GM19351 (cell line): ENCODE data around the gene TOP3A.

Experiments
- ATAC-seq: cut with Tn5 transposase; IDR thresholded peaks from one replicate; pipeline ENCODE4 v1.9.1; 2021; ENCODE audit warnings: mild to moderate bottlenecking, moderate library complexity; ENCODE audit not compliant: unreplicated experiment

The TOP3A gene

DNA sequence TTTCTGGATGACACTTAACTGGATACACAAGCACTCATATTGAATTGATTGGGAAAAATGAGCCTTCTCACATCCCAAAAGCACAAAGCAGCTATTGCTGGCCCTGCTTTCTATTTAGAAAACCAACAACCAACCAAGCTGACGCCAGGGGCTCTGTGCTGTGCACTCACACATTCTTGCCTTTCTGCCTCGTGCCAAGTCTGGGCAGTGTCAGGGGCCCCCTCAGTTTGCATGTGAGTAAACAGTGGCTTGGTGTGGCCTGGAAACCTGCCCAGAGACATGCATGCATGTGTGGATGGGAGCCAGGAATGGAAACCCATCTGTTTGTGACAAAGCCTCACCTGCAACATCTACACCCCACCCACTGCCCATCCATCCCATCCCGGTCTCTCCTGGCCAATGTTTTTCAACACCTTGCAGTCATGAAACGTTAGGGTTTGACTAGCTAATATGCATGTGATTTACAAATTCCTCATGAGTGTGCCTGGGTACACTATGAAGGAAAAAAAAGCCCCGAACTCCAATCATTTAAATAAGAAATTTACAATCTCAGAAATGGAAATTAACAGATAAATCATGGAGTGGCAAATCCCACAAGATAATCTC is 33.9 kb downstream of the TOP3A start:
- ATAC-seq = no peak

DNA sequence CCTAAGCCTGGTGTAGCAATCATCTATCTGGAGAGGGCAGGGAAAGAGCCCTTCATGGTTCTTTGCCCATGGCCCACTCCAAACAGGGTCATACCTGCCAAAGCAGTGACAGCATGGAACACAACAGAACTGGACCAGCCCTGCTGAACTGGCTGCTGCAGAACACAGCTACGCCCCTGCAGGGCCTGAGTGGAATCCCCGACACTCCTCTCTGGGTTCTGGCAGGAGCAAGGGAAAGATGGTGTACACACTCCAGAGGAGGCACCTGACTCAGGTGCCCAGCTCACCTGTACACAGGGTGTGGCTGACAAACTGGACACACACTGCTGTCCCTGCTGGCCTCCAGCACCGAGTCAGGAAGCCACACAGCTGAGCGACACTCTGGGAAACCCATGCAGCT is 34.5 kb downstream of the TOP3A start:
- ATAC-seq = no peak

DNA sequence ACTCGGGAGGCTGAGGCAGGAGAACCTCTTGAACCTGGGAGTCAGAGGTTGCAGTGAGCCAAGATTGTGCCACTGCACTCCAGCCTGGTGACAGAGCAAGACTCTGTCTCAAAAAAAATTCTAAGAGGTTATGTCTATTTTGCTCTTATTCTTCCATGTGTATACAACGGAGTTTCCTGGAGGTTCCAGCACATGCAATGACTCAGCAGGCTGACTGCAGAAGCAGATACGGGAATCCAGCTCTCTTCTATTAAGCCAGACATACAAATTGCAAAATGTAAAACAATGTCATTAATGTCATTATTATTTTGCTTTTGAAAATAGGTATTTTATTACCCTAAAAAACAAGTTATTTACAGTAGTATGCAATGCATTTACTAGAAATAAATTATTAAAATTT is 35.9 kb downstream of the TOP3A start:
- ATAC-seq = no peak

DNA sequence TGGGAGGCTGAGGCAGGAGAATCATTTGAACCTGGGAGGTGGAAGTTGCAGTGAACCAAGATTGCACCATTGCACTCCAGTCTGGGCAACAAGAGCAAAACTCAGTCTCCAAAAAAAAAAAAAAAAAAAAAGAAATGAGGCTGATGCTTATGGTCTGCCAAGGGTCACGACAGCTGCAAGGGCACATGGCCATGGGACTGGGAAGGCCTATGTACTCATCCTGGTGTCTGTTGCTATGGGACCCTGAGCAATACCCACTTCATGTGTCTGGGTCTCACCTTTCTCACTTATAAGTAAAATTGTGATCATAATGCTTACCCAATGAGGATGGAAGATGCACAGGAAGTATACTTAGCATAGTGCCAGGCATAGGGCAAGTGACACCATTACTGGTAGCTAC is 37.7 kb downstream of the TOP3A start:
- no peak for ATAC-seq

DNA sequence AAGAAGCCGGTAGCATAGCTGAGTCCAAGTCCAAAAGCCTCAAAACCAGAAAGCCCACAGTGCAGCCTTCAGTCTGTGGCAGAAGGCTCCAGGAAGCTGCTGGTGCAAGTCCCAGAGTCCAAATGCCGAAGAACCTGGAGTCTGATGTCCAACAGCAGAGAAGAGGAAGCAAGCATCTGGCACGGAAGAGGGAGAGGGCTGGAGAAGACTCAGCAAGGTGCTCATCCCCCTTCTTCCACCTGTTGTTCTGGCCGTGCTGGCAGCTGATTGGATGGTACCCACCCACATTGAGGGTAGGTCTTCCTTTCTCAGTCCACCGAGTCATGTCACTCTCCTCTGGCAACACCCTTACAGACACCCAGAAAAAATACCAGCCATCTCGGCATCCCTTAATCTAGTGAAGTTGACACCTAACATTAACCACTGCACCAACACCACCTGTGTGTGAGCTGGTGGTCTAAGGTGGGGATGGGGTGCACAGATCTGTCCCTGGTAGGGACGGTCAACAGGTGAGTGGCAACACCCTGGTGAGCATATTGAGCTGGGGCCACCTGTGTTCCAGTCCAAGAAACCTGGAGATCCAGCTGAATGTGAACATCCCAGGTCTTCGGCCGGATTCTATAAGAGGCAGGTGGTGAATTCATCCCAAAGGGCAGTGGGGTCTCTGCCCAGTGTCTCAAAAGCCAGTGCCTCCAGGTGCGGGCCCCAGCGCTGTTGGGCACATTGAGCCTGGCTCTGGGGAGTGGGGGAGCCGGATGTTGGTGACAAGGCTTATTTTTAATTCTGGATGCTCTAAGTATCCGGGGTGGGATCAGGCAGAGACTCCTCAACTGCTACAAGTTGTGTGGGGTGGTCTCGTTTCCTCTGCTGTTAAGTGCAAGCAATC is 44.5 kb downstream of the TOP3A start:
- ATAC-seq = no peak

DNA sequence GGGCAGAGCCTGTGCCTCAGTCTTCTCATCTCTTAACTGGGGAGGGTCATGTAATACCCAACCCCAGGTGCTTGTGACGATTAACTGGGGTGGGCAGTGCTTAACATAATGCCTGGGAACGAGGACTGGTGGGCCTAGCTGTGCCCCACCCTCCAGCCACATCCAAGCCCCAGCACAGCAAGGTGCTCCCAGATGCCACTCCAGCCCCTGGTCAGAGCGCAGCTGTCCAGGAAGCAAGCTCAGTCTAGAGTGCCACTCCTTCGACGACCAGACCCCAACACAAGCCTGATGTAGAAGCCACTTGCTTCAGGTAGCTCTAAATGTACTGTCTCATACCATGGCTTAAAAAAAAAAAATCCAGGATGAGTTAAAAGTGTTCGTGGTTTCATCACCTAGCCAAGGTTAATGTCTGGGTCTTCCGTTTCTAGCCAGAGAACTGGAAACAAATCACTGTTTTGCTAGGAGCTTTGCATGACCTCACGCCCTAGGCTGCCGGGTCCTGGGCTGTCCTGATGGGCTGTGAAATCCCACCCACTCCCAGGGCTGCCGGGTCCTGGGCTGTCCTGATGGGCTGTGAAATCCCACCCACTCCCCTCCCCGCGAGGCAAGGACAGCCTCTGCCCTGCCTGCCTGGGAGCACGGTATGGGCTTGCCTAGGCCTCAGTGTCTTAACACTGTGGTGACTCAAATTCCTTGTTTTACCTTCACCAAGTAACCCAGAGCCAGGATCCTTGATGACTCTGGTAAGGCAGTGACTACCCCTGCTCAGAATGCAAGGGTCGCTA is 46.7 kb downstream of the TOP3A start:
- ATAC-seq = no peak

DNA sequence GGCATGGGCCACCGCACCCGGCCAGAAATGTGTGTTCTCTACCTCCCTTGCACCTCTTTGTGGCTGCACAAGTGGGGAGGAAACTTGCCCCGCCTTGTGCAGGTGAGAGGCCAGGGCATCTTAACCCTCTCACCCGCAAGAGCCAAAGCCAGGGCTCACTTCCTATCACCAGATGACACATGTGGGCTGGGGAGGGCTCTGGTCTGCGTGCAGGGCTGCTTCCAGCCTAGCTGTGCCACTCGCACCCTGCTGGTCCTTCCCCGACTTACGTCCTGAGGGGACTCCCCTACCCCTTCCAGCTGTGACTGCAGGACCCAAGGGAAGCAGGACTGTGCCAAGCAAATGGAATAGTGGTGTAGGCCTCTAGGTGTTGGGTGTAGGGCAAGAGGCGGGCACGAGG is 47.4 kb downstream of the TOP3A start:
- ATAC-seq = no peak

DNA sequence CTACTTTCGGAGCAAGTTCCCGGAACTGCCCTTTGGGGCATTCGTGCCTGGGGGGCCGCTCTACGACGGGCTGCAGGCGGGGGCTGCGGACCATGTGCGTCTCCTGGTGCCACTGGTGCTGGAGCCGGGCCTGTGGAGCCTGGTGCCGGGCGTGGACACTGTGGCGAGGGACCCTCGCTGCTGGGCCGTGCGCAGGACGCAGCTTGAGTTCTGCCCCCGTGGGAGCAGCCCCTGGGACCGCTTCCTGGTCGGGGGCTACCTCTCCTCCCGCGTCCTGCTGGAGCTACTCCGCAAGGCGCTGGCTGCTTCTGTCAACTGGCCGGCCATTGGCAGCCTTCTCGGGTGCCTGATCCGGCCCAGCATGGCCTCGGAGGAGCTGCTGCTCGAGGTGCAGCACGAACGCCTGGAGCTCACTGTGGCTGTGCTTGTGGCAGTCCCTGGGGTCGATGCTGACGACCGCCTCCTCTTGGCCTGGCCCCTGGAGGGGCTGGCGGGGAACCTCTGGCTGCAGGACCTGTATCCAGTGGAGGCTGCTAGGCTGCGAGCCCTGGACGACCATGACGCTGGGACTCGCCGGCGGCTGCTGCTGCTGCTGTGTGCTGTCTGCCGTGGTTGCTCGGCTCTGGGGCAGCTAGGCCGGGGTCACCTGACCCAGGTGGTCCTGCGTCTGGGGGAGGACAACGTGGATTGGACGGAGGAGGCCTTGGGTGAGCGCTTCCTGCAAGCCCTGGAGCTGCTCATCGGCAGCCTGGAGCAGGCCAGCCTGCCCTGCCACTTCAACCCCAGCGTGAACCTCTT is 50.7 kb downstream of the TOP3A start:
- ATAC-seq = no peak

DNA sequence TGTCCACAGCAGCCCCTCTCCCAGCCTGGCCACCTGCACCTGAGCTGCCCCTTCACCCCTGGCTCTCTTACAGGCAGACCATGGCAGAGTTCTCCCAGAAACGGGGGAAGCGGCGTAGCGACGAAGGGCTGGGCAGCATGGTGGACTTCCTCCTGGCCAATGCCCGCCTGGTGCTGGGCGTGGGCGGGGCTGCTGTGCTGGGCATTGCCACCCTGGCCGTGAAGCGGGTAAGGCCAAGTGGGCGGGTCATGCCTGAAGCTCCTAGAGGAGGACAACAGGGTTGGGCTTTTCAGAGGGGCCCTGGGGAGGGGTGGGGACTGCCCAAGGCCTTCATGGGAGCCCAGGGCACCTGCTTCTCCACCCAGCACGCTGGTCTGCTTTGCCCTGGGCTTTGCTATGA is 52.2 kb downstream of the TOP3A start:
- ATAC-seq = no peak

DNA sequence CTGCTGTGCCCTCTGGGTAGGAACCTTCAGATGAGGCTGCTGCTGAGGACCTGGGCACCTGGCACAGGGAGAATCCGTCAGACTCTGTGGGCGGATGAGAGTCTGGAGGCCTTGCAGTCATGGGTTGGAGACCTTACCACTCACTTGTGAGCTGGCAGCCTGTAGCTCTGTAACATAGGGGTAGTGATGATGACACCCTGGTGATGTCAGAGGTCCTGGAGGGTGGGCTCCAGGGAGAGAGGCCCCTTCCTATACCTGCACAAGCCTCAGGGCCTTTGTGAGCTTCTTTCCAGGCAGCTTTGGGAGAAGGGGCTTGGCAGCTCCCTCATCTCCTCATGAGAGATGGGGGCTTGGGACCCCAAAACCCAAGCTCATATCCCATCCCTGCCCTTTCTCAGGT is 52.7 kb downstream of the TOP3A start:
- ATAC-seq = no peak

DNA sequence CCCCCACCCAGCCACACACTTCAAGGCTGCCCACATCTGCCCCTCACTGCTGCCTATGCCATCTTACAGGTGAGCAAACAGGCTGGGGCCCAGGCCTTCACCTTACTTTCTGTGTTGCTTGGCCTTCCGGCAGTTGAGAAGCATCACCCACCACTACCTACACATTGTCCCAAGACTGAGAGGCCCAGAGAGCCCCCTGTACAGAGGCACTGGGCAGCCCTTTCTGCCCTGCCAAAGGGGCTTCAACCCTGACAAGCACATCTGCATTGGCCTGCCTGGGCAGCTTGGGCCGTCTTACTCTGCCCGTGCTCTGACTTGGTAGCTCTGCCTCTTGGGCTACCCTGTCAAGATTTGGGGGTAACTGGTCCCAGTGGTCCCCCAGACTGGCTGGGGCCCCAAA is 53.1 kb downstream of the TOP3A start:
- ATAC-seq = no peak

DNA sequence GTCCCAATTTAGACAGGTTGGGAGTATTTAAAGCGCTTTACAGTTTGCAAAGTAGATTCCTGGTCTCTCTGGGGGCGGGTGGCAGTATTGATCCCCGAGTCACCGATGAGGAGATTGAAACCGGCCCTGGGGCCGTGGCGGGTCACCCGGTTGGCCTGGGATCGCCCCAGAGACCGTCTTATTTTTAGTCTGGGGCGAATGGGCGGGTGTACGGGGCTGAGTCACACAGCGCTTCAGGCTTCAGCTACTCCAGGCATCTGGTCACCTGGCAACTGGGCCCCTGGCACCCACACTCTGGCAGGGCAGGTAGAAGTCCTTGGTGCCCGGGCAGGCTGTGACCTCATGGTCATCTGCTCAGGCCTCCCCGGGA is 53.7 kb downstream of the TOP3A start:
- no peak for ATAC-seq

DNA sequence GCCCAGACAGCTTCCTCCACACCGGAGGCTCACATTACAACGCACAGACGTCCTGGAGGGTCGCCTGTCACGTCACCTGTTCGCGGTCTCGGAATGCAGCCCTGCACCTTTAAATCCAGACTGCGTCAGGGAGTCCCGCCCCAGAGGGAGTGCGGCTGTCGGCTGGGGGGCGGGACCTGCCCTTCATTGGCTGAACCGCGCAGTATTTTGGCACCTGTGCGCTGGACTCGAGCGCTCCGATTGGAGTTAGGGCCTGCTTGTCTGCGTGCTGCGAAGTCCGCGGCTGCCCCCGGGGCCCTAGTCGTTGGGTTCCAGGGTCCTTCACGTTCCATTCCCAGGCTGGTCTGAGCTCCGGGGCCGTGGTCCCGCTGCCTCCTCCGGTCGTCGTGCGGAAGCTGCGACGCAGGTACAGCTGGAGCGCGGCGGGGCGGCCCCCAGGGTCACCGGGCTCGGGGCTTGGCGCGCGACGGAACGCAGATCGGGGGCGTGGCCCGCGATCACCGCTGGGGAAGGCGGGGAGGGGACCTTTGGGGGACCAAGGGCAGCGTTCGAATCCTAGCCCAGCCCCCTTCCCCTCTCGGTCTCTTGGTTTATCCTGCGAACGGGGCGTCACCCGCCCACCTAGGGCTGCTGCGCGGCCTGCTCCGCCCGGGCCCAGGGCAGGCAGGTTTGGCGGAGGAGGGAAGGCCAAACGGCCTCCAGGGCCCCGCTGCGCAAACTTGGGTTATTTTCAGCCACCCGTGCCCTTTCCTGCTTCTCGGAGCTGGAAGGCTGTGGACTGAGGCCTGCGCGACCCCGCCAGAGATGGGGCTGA is 54.3 kb downstream of the TOP3A start, which contains the start of gene MIEF2:
MIEF2 (plus strand) TSS at position 331 of the 814 bp plus-strand sequence. CDS start 2,059 bp downstream, outside the sequence.
- peak; percentile 83 for ATAC-seq

DNA sequence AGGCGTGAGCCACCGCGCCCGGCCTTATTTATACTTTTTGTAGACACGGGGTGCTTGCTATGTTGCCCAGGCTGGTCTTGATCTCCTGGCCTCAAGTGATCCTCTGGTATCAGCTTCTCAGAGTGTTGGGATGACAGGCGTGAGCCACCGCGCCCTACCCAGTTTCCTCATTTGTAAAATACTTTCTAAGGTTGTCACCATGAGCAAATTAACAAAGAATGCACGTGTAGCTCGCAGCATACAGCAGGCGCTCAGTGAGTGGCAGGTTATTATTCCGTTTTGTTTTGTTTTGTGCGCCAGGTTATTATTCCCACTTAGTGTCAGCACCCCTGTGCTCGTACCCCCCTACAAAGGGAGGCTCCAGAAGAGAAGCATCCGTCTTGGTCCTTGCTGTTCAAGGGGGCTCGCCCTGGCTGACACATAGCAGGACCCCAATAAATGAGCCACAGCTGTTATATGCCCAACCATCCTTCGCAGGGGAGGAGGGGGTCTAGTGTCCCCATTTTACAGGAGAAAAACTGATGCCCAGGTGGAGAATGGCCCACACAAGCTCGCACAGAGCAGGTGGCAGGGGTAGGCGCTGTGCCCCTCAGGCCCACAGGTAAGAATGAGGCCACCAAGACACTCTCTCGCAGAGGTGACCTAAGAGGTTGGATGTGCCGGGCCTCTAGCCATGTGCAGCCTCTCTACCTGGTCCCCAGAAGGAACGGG is 55.0 kb downstream of the TOP3A start:
- no peak for ATAC-seq

DNA sequence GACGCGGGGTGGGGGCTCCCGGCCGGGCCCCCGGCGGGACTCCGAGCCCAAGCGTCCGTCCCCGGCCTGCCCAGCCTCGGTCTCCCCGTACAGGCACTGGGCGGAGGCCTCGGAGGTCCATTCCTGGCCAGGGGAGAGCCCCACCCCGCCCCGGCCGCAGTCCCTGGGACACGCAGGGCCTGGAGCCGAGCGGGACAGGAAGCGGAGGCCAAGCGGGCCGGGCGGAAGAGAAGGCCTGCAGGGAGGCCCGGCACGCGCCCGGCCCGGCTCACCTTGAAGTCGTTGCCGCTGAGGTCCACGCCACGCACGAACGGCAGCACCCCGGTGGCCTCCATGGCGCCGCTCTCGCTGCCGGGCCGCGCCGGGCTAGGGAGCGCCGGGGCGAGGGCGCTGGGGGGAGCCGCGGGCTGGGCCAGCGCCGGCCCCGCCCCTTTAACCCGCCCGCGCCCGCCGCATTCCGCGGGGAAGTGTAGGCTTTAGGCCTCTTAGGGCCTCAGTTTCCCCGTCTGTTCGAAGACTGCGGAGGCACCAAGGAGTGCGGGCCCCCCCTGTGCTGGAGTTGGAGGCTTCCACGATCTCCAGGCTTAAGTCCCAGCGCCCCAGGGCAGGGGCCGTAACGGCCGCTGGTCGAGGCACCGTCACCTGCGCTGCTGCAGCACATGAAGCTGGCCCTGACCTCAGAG is 56.3 kb downstream of the TOP3A start, which contains the start of gene FLII:
FLII (minus strand) TSS at position 383 of the 683 bp plus-strand sequence; CDS start at position 335, 48 bp downstream.
- no peak for ATAC-seq

DNA sequence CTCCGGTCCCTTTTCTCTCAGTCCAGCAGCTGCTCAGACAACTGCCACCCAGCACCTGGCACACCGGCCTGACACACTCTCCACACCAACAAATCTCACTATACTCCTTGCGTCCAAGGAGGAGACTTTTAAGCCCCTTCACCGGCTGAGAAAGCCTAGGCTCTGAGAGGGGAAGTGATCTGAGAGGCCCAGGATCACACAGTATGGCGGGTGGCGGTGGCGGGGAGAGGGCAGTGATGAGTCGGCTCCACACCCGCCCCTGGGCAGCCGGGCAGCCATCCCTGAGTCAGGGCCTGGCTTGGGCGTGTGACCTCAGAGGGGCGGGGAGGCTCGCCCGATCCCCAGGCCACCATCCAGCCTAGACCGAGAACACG is 56.8 kb downstream of the TOP3A start:
- ATAC-seq = no peak

DNA sequence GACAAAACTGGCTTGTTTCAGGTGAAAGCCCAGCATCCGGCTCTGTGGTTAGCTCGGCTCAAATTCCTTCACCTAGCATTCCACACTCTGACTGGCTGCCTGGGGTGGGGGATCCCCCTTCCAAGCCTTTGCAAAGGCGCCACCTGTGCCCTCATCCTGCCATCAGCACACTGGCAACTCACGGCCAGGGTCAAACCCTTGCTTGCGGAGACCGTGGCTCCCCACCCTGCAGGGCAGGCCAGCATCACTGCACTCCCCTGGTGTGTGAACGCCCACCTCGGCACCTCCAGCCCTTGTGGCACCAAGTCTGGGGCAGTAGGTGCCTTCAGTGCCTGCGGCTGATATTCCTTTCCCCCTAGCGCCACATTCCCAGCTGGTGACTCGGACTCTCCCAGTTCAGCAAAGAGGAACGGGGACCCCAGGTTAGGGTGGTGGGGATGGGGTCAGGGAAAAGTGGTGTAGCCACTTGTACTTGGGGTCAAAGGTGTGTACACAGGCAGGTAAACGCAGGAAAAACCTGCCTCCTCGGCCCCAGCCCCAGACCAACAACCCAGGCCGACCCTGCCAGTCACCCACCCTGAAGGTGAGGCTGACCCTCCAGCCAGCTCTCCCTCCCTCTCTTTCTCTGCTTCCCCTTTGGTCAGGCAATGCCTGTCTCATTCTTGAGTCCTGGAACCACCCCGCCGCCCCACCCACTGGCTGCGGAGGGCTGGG is 57.4 kb downstream of the TOP3A start:
- ATAC-seq = no peak

DNA sequence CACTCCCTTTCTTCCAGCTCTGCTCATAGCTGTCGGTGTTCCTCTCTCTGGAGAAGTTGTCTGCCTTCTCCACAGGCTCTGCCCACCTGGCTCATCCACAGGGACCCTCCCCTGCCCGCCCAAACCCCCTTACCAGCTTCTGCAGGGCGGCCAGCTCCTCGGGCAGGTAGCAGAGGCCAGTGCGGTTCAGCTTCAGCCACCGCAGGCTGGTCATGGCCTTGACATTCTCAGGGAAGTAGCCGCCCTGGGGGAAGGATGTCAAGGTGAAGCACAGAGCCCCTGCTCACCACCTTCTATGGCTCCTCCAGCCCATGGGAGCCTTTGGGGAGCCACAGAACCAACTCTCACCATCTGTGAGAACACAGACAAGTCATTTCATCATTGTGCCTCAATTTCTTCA is 58.0 kb downstream of the TOP3A start:
- ATAC-seq = no peak
